ENCODE results near the gene CCR2. TPM values are rescaled to one million over a fixed set of nuclear protein-coding genes. Genes with fewer than 3 reads are reported as not detected.
"Not testable (repeated sequence)": the region's sequence is repeated elsewhere in the genome, so short reads cannot be mapped to it uniquely, and the experiment has no call there.

CCR2 gene
- total RNA-seq, 1 donor from 2014 or later = 3.3 TPM

DNA sequence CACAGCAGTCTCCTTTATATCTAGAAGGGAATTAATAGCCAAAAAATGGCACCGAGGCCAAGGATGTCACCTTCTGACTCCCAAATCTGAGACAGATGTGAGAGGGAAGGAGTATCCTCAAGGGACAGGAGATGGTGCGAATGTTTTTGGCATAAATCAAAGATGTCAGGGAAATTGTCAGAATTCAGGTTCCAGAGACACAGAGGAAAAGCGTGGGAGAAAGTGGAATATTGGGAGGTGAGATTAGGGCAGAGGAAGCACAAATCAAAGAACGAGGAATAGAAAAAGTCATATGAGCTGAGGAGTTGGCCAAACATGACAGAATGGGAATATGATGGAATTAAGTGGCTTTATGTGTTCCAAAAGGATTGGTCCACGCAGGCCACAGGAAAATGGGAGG, 46.9 kb downstream of the CCR2 start:
- DNase-seq (ENCODE audit: low spot score) = no peak

DNA sequence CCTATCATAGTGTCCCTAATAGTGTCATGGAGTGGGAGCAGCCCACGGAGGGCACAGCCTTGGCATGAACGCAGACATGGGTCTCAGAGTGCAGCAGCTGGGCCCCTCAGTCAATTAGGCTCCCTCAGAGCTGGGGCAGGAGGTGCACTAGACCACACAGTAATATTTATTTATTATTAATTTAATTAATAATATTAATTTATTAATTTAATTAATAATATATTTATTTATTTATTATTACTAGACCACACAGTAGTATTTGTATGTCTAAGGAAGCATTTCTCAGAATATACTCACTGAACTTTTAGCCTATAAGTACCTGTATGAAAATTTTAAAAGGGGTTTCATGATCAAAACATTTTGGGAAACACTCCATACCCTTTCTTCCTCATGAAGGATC, 47.7 kb downstream of the CCR2 start:
- no peak for DNase-seq (ENCODE audit: low spot score)

GRCh38 chr3:46402902-46403301, 49.0 kb downstream of the CCR2 start:
- DNase-seq (ENCODE audit: low spot score) = not testable (repeated sequence)

DNA sequence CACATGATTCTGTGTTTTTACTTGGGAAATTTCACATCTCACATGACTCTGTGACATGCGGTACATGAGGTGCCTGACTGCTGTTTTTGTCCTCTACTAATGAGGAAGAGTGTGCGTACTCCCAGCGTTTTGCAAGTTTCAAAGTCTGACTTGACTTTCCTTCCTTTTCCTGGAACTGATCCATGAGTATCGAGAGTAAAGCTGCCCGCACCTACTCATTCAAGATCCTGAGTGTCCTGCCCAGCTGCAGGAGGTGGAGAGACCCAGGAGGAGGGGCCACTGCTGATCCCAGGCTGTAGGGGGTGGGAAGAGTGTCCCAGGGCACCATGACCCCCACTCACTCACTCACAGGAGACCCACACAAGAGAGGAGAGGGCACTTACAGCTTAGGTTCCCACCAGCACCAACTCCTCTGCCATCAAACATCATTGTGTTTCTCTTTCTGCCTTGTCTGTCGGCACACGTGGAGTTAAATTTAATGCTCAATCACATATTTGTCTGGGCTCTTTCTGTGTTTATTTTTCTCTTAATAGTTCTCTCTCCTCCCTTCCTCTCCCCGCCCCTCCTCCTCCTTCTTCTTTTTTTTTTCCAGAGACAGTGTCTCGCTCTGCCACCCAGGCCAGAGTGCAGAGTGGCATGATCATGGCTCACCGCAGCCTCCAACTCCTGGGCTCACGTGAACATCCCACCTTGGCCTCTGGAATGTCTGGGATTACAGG, 51.5 kb downstream of the CCR2 start:
- no peak for DNase-seq (ENCODE audit: low spot score)

DNA sequence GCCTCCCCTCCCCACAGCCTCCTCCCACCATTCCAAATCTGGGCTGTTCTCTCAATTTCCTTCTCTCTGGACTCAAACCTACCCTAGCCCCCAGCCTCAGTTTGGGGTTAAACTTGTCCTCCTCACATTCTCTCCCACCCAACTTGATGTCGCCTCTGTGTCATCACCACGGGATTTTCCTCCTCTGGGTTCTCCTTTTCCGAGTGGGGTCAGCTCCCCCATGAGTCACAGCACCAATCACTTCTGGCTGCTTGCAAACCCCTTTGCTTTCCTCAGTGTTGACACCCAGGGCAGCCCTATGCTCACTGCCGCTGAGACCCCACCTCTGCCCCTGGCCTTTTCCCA, 52.5 kb downstream of the CCR2 start:
- DNase-seq (ENCODE audit: low spot score) = no peak

GRCh38 chr3:46406788-46407611, 53.1 kb downstream of the CCR2 start, which contains the start of the genes CCR5AS and CCRL2:
Gene CCR5AS (minus strand): TSS chr3:46407066.
Gene CCRL2 (plus strand): TSS chr3:46407259. CDS start chr3:46408080, 821 bp downstream.
- no peak for DNase-seq (ENCODE audit: low spot score)

DNA sequence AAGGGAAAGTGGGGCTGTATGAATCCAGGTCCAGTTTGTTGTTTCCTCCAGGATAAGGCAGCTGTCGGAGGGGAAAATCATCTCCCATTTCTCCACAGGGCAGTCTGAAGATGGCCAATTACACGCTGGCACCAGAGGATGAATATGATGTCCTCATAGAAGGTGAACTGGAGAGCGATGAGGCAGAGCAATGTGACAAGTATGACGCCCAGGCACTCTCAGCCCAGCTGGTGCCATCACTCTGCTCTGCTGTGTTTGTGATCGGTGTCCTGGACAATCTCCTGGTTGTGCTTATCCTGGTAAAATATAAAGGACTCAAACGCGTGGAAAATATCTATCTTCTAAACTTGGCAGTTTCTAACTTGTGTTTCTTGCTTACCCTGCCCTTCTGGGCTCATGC, 54.1 kb downstream of the CCR2 start:
- DNase-seq (ENCODE audit: low spot score) = no peak

- DNase-seq (ENCODE audit: low spot score) = no peak
Measured at GRCh38 chr3:46408853-46409252, 54.9 kb downstream of the CCR2 start.

GRCh38 chr3:46409739-46410489, 56.0 kb downstream of the CCR2 start:
- no peak for DNase-seq (ENCODE audit: low spot score)

Other genes starting within 250 kb of the CCR2 start
- 39.7 TPM for gene CCR1, start 145.8 kb upstream of the CCR2 start, total RNA-seq
- not detected for gene CCR3, start 111.7 kb upstream of the CCR2 start, total RNA-seq
- gene CCR5, start 16.8 kb downstream of the CCR2 start, total RNA-seq = 1.7 TPM
- gene CCRL2, start 53.1 kb downstream of the CCR2 start, total RNA-seq = 8.8 TPM
- 4.3 TPM for gene LTF, start 110.8 kb downstream of the CCR2 start, total RNA-seq
- gene RTP3, start 143.9 kb downstream of the CCR2 start, total RNA-seq = not detected
- gene LRRC2, start 212.2 kb downstream of the CCR2 start, total RNA-seq = 2.1 TPM

Data from mesenteric fat pad (tissue), 1 donor.